ENCODE data around the gene XYLT1. TPM values are rescaled to one million over a fixed set of nuclear protein-coding genes. Genes with fewer than 3 reads are reported as not detected.

Gene XYLT1
- total RNA-seq, 1 experiment from 2014 or later: not detected

GRCh38 chr16:17131351-17131750, 339.4 kb downstream of the XYLT1 start:
- Histone ChIP-seq H3K36me3 (ENCODE audit: low read depth, low read length) (no peaks in the 10 kb centered on the region), H3K27ac (ENCODE audit: low read length) (no peak overlapping the region), H3K4me3 (ENCODE audit: low read length) (no peak overlapping the region), H3K27me3 (ENCODE audit: low read length) (no peaks in the 10 kb centered on the region), H3K9me2 (replicated peaks; ENCODE audit: low read length) (no peaks in the 10 kb centered on the region), H4K20me1 (ENCODE audit: low read length) (no peaks in the 10 kb centered on the region), H3K79me2 (ENCODE audit: low read length) (no peaks in the 10 kb centered on the region), H3K9me3 (ENCODE audit: low read length) (no peaks in the 10 kb centered on the region), H3K9ac (ENCODE audit: low read length) (no peak overlapping the region), H2AFZ (ENCODE audit: low read length) (no peak overlapping the region), H3K4me2 (ENCODE audit: low read length) (no peak overlapping the region), H3K4me1 (ENCODE audit: insufficient read depth, low read length) (no peaks in the 10 kb centered on the region), H3F3A (ENCODE audit: low read length, unreplicated experiment) (no peaks in the 10 kb centered on the region)
- BruUV-seq (replicated peaks): no TSS peak
- ChIA-PET POLR2A (ENCODE audit: unreplicated experiment) (no interaction called here), CTCF (no interaction called here)
- TF ChIP-seq EZH2 (IDR thresholded peaks at IDR 0.05; ENCODE audit: low read length, unreplicated experiment): no peak
- DNase-seq: no peak
- intact Hi-C loops (cut with micrococcal nuclease): no loop called here
- no peak for ATAC-seq

DNA sequence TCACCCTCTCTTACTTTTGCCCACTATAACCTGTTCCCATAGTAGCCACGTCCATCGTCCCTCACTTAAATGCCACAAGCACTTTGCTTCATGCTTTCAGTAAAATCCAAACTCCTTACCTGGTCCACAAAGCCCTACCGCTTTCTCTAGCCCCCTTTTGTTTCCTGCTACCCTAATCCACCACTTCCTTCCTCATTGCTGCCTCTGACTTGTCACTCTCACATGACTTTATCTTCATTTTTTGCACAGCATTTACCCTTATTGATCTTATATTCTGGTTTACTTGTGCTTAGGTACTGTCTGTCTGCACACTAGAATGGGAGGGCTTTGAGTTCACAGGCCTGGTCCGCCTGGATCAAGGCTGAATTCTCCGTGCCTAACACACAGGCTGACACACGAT, 340.0 kb downstream of the XYLT1 start:
- Histone ChIP-seq H2AFZ (ENCODE audit: low read length) (no peak overlapping the region), H3K9ac (ENCODE audit: low read length) (no peak overlapping the region), H3K9me3 (ENCODE audit: low read length) (no peaks in the 10 kb centered on the region), H3K27me3 (ENCODE audit: low read length) (no peaks in the 10 kb centered on the region), H3K4me2 (ENCODE audit: low read length) (no peak overlapping the region), H4K20me1 (ENCODE audit: low read length) (no peaks in the 10 kb centered on the region), H3F3A (ENCODE audit: low read length, unreplicated experiment) (no peaks in the 10 kb centered on the region), H3K4me1 (ENCODE audit: insufficient read depth, low read length) (no peaks in the 10 kb centered on the region), H3K36me3 (ENCODE audit: low read depth, low read length) (no peaks in the 10 kb centered on the region), H3K9me2 (replicated peaks; ENCODE audit: low read length) (no peaks in the 10 kb centered on the region), H3K4me3 (ENCODE audit: low read length) (no peak overlapping the region), H3K27ac (ENCODE audit: low read length) (no peak overlapping the region), H3K79me2 (ENCODE audit: low read length) (no peaks in the 10 kb centered on the region)
- TF ChIP-seq EZH2phosphoT487 (IDR thresholded peaks at IDR 0.05; ENCODE audit: borderline replicate concordance, low read length) (no peak), EZH2 (IDR thresholded peaks at IDR 0.05; ENCODE audit: low read length, unreplicated experiment) (no peak)
- TF ChIP-seq, protein P1, sequence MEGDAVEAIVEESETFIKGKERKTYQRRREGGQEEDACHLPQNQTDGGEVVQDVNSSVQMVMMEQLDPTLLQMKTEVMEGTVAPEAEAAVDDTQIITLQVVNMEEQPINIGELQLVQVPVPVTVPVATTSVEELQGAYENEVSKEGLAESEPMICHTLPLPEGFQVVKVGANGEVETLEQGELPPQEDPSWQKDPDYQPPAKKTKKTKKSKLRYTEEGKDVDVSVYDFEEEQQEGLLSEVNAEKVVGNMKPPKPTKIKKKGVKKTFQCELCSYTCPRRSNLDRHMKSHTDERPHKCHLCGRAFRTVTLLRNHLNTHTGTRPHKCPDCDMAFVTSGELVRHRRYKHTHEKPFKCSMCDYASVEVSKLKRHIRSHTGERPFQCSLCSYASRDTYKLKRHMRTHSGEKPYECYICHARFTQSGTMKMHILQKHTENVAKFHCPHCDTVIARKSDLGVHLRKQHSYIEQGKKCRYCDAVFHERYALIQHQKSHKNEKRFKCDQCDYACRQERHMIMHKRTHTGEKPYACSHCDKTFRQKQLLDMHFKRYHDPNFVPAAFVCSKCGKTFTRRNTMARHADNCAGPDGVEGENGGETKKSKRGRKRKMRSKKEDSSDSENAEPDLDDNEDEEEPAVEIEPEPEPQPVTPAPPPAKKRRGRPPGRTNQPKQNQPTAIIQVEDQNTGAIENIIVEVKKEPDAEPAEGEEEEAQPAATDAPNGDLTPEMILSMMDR (conservative IDR thresholded peaks at IDR 0.05; ENCODE audit: low read depth, low read length): no peak
- ChIA-PET CTCF (no interaction called here), POLR2A (ENCODE audit: unreplicated experiment) (no interaction called here)
- intact Hi-C loops (cut with micrococcal nuclease): no loop called here
- ATAC-seq (no peak), DNase-seq (no peak)
- BruUV-seq (replicated peaks): no TSS peak

- H3K36me3 ChIP-seq (ENCODE audit: low read depth, low read length): no peaks in the 10 kb centered on the region
- no peak for DNase-seq
- no peak overlapping the region for H3K4me2 ChIP-seq (ENCODE audit: low read length)
- H2AFZ ChIP-seq (ENCODE audit: low read length): no peak overlapping the region
- no peak for TF ChIP-seq EZH2 (IDR thresholded peaks at IDR 0.05; ENCODE audit: low read length, unreplicated experiment)
- TF ChIP-seq, protein P1 (conservative IDR thresholded peaks at IDR 0.05; ENCODE audit: low read depth, low read length): no peak
- no peak for TF ChIP-seq EZH2phosphoT487 (IDR thresholded peaks at IDR 0.05; ENCODE audit: borderline replicate concordance, low read length)
- no peaks in the 10 kb centered on the region for H3K9me2 ChIP-seq (replicated peaks; ENCODE audit: low read length)
- ChIA-PET CTCF (no interaction called here), POLR2A (ENCODE audit: unreplicated experiment) (no interaction called here)
- no peaks in the 10 kb centered on the region for H3F3A ChIP-seq (ENCODE audit: low read length, unreplicated experiment)
- H3K9ac ChIP-seq (ENCODE audit: low read length): no peak overlapping the region
- no peaks in the 10 kb centered on the region for H3K79me2 ChIP-seq (ENCODE audit: low read length)
- H3K27me3 ChIP-seq (ENCODE audit: low read length): no peaks in the 10 kb centered on the region
- no peak for ATAC-seq
- no TSS peak for BruUV-seq (replicated peaks)
- no peak overlapping the region for H3K27ac ChIP-seq (ENCODE audit: low read length)
- no peaks in the 10 kb centered on the region for H3K4me1 ChIP-seq (ENCODE audit: insufficient read depth, low read length)
- no peak overlapping the region for H3K4me3 ChIP-seq (ENCODE audit: low read length)
- no peaks in the 10 kb centered on the region for H3K9me3 ChIP-seq (ENCODE audit: low read length)
- no peaks in the 10 kb centered on the region for H4K20me1 ChIP-seq (ENCODE audit: low read length)
- intact Hi-C loops (cut with micrococcal nuclease): no loop called here
These were observed 340.8 kb downstream of the XYLT1 start for GRCh38 chr16:17129971-17130370.
